ENCODE data around the gene AXIN2.

The AXIN2 gene

DNA sequence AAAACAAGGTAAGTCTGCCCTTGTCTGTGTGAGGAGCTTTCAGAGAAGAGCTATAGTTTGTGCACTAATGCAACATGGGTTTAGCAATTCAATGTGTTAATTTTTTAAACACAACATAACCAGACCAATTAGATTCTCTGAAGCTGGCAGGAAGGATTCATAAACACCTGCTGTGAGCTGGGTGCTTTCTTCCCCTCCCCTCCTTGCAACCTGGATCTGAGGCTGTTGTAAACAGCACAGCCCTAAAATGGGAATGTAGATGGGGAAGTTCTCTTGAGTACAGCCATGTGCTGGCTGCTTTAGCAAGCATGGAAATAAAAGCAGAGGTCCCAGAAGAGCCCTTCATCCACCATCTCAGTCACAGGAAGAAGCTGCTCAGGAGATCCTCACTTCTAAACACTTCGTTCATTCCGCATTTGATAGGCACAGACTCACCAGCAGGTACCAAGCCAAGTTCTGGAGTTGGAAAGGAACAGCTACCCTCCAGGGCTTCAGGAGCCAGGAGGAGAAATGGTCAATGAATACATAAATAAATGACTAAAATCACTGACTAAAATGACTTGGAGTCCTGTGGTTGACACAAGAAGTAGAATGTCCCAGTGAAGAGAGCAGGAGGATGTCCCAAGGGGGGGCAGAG, 21.7 kb downstream of the AXIN2 start:
- H3K4me3 ChIP-seq (ENCODE audit: low read length): no peak overlapping the region
- no peak for DNase-seq (ENCODE audit: low read depth)
- TF ChIP-seq, protein P1, sequence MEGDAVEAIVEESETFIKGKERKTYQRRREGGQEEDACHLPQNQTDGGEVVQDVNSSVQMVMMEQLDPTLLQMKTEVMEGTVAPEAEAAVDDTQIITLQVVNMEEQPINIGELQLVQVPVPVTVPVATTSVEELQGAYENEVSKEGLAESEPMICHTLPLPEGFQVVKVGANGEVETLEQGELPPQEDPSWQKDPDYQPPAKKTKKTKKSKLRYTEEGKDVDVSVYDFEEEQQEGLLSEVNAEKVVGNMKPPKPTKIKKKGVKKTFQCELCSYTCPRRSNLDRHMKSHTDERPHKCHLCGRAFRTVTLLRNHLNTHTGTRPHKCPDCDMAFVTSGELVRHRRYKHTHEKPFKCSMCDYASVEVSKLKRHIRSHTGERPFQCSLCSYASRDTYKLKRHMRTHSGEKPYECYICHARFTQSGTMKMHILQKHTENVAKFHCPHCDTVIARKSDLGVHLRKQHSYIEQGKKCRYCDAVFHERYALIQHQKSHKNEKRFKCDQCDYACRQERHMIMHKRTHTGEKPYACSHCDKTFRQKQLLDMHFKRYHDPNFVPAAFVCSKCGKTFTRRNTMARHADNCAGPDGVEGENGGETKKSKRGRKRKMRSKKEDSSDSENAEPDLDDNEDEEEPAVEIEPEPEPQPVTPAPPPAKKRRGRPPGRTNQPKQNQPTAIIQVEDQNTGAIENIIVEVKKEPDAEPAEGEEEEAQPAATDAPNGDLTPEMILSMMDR (IDR thresholded peaks at IDR 0.05; ENCODE audit: insufficient read depth, low read depth, low read length, missing control alignments): no peak

DNA sequence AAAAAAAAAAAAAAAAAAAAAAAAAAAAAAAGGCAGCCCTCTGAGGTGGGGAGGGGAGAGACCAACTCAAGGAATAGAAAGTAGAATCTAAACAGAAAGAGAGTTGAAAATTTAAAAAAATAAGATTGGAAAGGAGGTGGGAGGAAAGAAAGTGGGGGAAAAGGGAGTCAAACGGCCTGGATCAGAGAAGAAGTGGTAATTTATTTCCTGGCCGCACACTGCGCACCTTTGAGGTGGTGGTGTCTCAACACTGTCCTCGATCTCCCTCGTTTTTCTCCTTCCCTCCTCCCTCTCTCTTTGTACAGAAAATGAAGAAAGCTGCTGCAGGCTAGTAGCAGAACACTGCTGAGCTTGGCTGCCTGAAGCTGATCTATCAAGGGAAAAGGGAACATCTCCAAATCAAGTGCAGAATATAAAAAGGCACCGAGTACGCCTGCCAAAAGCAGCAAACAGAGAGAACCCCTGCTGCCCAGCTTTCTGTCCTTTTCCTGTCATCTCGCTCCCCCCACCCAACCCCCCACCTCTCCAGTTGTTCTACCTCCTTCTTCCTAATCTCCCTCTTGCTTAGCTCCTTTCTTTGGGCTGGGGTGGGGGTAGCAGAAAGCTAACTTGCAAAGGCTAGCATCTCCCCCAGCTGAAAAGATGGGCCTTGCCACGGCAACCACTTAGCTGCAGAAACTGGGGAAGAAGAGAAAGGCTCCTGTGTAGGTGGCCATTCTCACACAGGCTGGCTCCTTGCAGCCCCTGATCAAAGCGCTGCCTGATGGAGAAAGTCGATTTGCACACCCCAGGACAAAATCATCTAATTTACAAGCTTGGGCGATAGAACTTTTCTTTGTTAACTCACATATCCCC, 22.5 kb downstream of the AXIN2 start:
- no peak overlapping the region for H3K4me3 ChIP-seq (ENCODE audit: low read length)
- TF ChIP-seq, protein P1 (IDR thresholded peaks at IDR 0.05; ENCODE audit: insufficient read depth, low read depth, low read length, missing control alignments): no peak
- DNase-seq (ENCODE audit: low read depth): no peak

DNA sequence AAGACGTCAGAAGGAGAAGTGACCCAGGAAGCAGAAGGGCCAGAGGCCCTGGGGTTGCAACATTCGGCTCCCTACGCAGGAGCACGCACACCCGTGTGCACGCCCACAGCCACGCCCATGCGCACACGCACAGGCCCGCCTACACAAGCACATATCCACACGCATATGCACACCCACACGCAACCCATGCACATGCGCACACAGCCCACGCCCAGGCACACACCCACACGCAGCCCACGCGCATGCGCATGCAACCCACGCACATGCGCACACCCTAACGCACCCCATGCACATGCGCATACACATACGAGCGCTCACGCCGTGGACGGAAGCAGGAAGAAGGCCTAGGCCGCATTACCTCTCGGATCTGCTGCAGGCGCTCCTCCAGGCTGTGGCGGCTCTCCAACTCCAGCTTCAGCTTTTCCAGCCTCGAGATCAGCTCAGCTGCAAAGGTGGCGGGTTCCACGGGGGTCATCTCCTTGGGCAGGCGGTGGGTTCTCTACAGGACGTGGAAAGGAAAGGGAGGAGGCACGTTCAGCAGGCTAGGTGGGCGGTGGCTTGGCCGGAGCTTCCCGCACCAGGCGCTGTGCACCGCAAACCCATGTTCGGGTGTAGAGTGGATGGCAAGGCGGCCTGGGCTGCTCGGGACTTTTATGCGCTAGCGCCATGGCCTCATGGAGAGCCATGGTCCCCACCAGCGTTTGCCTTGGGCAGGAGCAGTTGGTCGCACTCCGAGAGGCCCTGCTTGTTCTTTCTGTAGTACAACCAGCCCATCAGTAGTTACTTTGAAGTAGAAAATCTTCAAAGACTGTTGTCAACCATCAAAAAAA, 23.4 kb downstream of the AXIN2 start:
- no peak for DNase-seq (ENCODE audit: low read depth)
- no peak overlapping the region for H3K4me3 ChIP-seq (ENCODE audit: low read length)

DNA sequence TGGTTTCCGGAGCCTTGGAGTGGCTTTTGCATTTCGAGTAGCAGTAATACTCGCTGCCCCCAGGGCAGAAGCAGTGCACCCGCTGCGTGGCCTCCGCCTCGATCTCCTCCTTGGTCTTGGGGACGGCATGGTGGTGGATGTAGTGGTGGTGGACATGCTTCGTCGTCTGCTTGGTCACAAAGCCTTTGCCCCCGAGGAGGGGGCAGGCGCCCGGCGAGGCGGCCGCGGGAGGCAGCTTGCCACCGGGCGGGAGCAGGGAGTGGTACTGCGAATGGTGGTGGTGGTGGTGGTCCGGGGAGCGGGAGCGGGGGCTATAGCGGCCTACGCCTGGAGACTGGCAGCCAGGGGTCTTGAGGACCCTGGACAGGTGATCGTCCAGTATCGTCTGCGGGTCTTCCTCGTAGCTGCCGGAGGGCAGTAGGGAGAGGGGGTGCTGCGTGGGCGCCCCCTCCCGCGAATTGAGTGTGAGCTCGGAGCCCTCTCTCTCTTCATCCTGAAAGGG, 24.1 kb downstream of the AXIN2 start:
- TF ChIP-seq, protein P1 (IDR thresholded peaks at IDR 0.05; ENCODE audit: insufficient read depth, low read depth, low read length, missing control alignments): no peak
- no peak overlapping the region for H3K4me3 ChIP-seq (ENCODE audit: low read length)
- no peak for DNase-seq (ENCODE audit: low read depth)

More for the DNA sequence above, 23.4 kb downstream of the AXIN2 start:
- TF ChIP-seq, protein P1 (IDR thresholded peaks at IDR 0.05; ENCODE audit: insufficient read depth, low read depth, low read length, missing control alignments): no peak

DNA sequence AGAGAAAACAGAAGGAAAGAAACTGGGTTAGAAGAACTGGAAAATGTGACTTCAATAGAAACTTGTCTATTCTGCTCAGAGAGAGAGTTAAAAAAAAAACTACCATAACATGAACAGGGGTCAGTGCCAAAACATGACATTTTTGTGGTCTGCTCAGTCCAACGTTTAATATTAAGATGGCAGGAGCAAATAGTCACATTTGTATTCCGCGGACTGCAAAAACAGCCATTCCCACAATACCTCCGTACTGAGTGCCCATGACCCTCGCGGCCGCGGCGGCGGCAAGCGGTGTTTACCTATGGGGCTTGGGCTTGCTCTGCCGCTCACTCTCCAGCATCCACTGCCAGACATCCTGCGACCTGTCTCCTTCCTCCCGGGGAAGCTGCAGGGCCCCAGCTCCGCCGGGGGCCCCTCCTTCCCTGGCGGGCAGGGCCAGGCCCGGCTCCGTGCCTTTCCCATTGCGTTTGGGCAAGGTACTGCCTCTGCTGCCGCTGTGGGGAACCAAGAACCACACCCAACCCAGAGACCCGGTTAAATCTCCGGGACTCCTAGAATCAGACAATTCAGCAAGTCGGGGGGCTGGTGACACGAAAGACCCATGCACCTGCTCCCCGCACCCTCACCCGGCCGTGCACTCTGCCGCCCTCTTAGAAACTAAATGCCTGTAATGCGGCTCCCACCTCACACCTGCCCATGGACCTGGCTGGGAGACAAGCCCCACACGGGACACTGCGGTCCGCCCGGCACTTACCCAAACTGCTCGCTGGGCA, 24.7 kb downstream of the AXIN2 start:
- TF ChIP-seq, protein P1 (IDR thresholded peaks at IDR 0.05; ENCODE audit: insufficient read depth, low read depth, low read length, missing control alignments): no peak
- no peak for DNase-seq (ENCODE audit: low read depth)
- no peak overlapping the region for H3K4me3 ChIP-seq (ENCODE audit: low read length)
